Omental fat pad (tissue), 4 donors: Measurements from ENCODE around the gene BFSP2. TPM values are rescaled to one million over a fixed set of nuclear protein-coding genes. Genes with fewer than 3 reads are reported as not detected.

Experiments used
- ATAC-seq: fragments of 150-250 bp; one replicate; pipeline ENCODE4 v1.9.1; 2016; ENCODE audit warnings: mild to moderate bottlenecking, moderate library complexity; ENCODE audit not compliant: low FRiP score
- DNase-seq: peaks from one replicate; pipeline ENCODE4 v3.0.0-alpha.2; 2019; ENCODE audit warnings: low spot score
- CTCF ChIP-seq, 3 donors: fragments of 450-650 bp; IDR thresholded peaks; one replicate each; pipeline ENCODE4 v1.5.1; 2016 to 2017; ENCODE audit warnings: antibody characterized with exemption in 3 of 3, mild to moderate bottlenecking in 3 of 3, moderate library complexity in 2 of 3
- total RNA-seq, 4 donors: library from RNA; depleted of rRNA; stranded (reverse); fragments of >200 nt; gene quantifications; one replicate each; pipeline ENCODE4 v1.1.0, GENCODE V29; 2016

BFSP2 gene
- total RNA-seq, 4 donors from 2014 or later = not detected

GRCh38 chr3:133443649-133444422 is 44.0 kb downstream of the BFSP2 start:
- ATAC-seq = peak; percentile 75
- TF ChIP-seq CTCF (IDR thresholded peaks at IDR 0.05) = no peak

GRCh38 chr3:133444423-133444774 is 44.5 kb downstream of the BFSP2 start:
- ATAC-seq = peak; percentile 48
- DNase-seq = no peak
- TF ChIP-seq CTCF (IDR thresholded peaks at IDR 0.05) = no peak

More at GRCh38 chr3:133443649-133444422, 44.0 kb downstream of the BFSP2 start:
- no peak for DNase-seq

- DNase-seq (no peak), ATAC-seq (no peak)
- TF ChIP-seq CTCF (IDR thresholded peaks at IDR 0.05) = no peak
Measured at GRCh38 chr3:133445108-133445507, 45.3 kb downstream of the BFSP2 start.

- no peak for DNase-seq
- no peak for ATAC-seq
- TF ChIP-seq CTCF (IDR thresholded peaks at IDR 0.05) = no peak
Measured at GRCh38 chr3:133447750-133448477, 48.1 kb downstream of the BFSP2 start.

GRCh38 chr3:133448478-133449122 is 48.7 kb downstream of the BFSP2 start:
- no peak for ATAC-seq
- no peak for TF ChIP-seq CTCF (IDR thresholded peaks at IDR 0.05)

GRCh38 chr3:133451309-133451708 is 51.5 kb downstream of the BFSP2 start:
- no peak for TF ChIP-seq CTCF (IDR thresholded peaks at IDR 0.05)
- DNase-seq (no peak), ATAC-seq (no peak)

More at GRCh38 chr3:133448478-133449122, 48.7 kb downstream of the BFSP2 start:
- no peak for DNase-seq
